ENCODE results near the gene SPDYE8.
"Not testable (repeated sequence)": the region's sequence is repeated elsewhere in the genome, so short reads cannot be mapped to it uniquely, and the experiment has no call there.

SPDYE8 gene, protein sequence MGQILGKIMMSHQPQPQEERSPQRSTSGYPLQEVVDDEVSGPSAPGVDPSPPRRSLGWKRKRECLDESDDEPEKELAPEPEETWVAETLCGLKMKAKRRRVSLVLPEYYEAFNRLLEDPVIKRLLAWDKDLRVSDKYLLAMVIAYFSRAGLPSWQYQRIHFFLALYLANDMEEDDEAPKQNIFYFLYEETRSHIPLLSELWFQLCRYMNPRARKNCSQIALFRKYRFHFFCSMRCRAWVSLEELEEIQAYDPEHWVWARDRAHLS

DNA sequence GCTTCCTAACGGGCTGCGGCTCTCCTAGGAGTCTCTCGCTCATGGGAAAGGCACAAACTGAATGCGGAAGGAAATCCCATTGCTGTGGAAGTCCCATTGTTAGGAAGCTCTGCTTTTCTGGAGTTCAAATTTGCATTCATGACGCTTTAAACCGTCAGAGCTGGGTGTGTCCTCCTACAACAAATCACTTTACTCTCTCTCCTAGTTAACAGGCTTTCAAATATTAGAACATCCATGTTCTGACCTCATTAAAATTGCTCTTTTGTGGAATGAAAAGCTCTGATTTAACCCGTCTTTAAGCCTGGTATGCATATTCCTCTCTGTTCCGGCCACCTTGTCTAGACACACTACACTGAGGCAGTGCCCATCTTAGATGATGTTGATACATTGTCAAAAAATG, at the start of gene SPDYE8:
TSS of gene SPDYE8 (minus strand) at position 101 of the 400 bp plus-strand sequence. CDS start 1,800 bp downstream, outside the sequence.
- DNase-seq = not testable (repeated sequence)

DNA sequence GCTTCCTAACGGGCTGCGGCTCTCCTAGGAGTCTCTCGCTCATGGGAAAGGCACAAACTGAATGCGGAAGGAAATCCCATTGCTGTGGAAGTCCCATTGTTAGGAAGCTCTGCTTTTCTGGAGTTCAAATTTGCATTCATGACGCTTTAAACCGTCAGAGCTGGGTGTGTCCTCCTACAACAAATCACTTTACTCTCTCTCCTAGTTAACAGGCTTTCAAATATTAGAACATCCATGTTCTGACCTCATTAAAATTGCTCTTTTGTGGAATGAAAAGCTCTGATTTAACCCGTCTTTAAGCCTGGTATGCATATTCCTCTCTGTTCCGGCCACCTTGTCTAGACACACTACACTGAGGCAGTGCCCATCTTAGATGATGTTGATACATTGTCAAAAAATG, 28.2 kb upstream of the SPDYE8 start, which contains the start of gene SPDYE11:
TSS of gene SPDYE11 (minus strand) at position 101 of the 400 bp plus-strand sequence. CDS start 1,800 bp downstream, outside the sequence.
- not testable (repeated sequence) for DNase-seq

DNA sequence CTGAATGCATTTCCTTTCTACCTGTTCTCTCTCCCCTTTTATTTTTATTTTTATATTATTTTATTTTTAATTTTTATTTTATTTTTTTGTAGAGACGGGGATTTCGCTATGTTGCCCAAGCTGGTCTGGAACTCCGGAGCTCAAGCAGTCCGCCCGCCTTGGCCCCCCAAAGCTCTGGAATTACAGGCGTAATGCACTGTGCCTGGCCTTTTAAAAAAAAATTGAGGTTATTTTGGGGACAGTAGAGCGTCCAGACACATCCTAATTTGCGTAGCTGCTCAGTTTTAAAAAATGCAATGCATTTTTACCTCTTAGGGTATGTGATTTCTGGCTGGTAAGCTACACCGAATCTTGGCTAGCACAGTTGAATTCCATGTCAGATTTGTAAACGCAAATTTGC, 23.1 kb downstream of the SPDYE8 start:
- not testable (repeated sequence) for DNase-seq

DNA sequence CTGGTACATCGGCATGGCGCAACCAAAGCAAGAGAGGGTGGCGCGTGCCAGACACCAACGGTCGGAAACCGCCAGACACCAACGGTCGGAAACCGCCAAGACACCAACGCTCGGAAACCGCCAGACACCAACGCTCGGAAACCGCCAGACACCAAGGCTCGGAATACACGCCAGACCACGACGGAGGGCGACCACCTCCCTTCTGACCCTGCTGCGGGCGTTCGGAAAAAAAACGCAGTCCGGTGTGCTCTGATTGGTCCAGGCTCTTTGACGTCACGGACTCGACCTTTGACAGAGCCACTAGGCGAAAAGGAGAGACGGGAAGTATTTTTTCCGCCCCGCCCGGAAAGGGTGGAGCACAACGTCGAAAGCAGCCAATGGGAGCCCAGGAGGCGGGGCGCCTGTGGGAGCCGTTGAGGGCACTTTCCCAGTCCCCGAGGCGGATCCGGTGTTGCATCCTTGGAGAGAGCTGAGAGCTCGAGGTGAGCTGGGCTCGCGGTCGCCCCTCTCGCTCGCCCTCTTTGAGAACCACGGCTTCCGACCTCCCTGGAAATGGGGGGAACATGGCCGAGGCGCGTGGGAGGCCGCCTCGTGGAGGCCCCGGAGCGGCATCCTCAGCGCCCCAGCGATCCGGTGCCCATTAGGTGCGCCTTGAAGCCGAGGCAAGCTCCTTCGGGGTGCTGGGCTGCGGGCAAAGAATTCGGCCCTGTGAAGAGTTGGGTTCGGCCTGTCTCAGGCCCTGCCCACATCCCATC, 23.7 kb downstream of the SPDYE8 start:
- not testable (repeated sequence) for DNase-seq

DNA sequence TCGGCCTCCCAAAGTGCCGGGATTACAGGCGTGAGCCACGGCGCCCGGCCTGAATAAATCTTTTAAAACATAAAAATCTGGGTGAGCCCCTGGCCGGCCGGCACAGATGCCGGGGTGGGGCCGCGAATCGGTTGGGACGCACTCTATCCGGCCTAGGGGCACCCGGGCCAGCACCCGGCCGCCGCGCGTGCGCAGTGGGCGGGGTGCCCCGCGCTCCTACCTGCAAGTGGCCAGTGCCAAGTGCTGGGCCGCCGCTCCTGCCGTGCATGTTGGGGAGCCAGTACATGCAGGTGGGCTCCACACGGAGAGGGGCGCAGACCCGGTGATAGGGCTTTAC, 24.2 kb downstream of the SPDYE8 start:
- not testable (repeated sequence) for DNase-seq

DNA sequence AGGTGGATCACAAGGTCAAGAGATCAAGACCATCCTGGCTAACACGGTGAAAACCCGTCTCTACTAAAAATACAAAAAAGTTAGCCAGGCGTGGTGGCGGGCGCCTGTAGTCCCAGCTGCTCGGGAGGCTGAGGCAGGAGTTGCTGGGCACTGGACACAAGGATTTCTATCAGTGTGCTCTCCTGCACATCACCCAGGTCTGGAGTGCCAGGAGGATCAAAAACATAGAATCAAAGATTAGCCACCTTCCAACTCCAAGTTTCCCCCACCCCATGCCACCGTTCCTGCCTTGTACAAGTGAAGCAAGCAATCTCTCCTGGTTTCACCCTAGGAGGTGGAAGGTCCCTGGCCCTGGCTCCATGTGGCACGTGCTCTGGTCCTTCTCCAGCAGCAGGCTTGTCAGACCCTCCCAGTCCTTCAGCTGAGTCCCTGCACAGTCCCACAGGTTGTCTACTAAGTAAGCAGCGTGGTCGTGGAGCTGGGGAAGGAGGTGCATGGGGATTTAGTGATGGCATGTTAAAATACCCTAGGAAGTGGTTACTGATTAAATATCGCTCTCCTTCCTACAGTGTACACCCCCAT, 31.6 kb downstream of the SPDYE8 start:
- DNase-seq = not testable (repeated sequence)

DNA sequence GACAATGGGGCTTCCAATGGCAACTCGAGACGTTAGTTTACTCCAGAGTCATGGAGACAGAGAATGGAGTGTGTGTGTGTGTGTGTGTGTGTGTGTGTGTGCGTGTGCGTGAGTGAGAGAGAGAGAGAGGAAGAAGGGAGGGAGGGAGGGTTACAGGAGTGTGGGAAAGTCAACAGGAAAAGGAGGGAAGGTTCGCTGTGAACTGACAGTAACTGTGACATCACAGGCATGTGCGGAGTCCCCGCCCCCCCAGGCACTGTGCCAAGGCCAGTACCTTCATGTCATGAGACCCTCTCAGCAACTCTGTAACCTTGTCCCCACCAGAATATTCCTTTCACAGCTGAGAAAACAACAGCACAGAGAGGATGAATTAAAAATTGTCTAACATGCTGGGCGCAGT, 32.1 kb downstream of the SPDYE8 start:
- DNase-seq = not testable (repeated sequence)

DNA sequence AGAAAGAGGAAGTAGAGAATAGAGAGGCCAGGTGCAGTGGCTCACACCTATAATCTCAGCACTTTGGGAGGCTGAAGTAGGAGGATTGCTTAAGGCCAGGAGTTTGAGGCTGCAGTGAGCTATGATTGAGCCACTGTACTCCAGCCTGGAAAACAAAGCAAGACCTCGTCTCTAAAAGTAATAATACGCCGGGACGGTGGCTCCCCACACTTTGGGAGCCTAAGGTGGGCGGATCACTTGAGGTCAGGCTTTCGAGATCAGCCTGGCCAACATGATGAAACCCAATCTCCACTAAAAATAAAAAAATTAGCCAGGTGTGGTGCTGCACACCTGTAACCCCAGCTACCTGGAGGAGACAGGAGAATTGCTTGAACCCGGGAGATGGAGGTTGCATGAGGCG, 34.1 kb downstream of the SPDYE8 start:
- DNase-seq = not testable (repeated sequence)

DNA sequence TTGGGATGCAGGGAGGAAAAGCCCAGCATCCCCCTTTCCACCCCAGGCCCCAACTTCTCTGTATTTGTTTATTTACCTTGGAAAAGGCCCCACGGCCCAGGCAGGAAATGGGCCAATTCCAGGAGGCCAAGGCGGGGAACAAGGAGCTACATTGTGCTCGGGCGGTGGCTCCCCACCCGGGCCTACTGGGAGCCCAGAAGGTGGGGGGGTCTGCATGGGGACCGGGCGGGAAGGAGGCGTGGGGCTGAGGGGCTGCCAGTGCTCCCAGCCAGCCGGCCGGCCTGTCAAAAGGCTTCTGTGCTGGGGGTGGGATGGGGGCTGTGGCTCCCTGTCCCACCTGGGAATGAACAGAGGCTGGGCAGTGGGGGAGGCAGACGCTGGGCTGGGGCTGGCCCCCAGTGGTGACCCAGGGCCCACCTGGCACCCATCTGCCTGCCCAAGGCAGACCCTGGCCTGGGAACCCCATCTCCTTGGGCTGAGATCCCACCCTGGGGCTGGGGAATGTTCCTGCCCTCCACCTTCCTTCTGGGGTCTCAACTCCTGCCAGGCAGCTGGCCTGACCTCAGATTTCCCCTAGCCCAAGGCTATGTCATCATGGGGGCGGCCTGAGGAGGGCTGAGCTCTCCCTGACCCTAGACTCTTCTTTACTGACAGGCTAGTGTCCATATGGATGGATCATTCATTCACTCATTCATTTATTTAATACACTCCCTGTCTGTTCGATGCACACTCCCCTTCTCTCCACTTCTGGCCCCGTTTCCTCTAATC, 39.2 kb downstream of the SPDYE8 start:
- DNase-seq = not testable (repeated sequence)

DNA sequence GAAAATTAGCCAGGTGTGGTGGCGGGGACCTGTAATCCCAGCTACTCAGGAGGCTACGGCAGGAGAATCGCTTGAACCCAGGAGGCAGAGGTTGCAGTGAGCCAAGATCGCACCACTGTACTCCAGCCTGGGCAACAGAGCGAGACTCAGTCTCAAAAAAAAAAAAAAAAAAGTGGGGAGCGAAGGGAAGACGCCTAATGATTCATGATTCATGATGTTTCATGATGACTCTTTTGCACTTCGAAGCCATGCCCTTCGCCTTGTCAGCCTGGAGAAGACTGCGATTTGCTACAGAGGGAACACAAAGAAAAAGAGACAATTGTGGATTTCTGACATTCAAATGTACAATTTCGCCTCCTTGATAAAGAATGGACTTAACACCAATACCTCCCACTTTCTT, 47.5 kb downstream of the SPDYE8 start:
- DNase-seq = not testable (repeated sequence)

DNA sequence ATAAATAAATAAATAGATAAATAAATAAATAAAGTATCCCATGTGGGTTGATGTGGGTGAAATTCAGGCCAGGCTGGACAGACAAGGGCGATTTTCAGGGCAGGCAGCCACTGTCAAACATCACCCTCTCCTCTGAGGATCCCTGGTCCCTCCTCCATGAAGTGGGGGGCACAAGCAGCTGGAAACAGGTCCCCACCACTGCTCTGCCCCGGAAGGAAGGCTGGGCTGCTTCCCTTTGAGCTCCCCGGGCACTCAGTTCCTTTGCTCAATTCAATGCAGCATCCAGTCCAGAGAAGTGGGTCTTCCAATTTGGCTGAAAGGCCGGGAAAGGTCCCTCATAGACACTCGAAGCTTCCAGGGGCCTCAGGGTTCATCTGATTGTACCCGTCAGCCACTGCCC, 49.2 kb downstream of the SPDYE8 start:
- not testable (repeated sequence) for DNase-seq

DNA sequence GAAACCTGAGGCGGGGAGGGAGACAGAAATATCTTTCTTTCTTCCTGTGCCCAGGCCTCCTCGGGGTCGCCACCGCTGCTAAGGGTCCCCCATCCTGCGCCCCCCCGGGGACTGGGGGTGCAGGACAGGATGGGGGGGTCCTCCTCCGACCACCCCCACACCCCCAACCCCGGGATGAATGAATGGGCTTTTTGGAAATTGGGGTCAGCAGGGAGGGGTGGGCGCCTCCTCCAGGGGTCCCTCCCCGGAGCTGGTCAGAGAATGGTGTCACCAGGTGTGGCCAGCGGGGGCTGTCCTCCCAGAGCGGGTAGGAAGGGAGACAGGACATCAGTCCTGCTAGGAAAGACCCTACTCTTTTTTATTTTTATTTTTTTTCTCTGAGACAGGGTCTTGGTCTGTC, 53.1 kb downstream of the SPDYE8 start:
- DNase-seq = not testable (repeated sequence)

DNA sequence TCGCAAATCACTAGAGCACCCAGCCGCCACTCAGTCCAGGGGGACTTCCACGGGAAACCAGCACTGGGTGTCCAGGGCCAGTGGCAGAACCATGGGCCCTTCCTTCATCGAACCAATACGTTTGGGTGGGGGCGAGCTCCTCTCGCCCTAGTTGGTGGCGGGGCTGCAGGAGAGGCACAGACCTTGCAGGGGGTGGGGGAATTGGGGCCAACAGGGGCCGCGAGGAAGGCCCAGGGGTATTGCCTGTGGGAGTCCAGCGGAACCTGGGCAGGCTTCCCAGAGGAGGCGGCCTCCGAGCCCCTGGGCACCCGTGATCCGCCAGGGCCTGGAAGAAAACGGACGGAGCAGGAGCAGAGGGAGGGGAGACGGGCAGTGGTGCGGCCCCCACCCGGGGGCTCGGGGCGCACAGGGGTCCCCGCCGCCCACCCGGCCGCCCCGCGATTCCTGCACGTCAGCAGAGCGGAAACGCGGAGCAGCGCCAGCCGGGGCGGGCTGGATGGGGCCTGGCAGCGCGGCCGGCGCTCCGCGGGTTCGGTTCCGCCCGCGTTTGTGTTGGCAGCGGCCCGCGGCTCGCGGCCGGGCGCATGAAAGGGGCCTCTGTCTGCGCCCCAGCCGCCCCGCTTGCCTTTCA, 53.8 kb downstream of the SPDYE8 start:
- not testable (repeated sequence) for DNase-seq

DNA sequence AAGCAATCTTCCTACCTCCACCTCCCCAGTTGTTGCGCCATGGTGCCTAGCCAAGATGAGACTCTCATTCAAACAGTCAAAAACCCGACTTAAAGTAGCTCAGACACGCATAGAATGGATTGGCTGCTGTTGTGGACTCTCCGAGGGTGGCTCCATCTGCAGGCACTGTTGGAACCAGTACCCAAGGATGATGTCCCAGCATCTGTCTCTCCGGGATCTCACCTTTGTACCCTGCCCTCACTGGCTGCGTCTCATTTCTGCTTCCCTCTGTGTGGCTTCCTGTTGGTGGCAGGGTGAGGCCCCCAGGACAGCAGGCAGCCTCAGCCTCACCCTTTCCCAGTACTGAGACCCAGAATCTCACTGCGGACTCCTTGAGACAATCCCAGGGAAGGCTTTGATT, 54.8 kb downstream of the SPDYE8 start:
- not testable (repeated sequence) for DNase-seq

DNA sequence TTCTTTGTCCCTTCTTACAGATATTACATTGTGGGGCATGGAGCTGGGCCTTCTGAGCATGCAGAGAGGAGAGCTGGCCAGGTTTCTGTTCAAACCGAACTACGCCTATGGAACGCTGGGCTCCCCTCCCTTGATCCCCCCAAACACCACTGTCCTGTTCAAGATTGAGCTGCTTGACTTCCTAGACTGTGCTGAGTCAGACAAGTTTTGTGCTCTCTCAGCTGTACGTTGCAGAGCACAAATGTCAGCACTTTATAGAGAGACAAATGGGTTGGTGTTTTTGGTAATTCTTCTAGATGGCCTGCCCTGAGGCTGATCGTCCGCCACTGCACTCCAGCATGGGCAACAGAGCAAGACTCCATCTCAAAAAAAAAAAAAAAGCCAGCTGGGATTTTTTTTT, 58.1 kb downstream of the SPDYE8 start:
- DNase-seq = not testable (repeated sequence)
